D721Med (cell line): ENCODE results near the gene SCYGR4.

ENCODE experiments used
- DNase-seq: peaks from one replicate; pipeline ENCODE4 v3.0.0; 2011; ENCODE audit warnings: low spot score; ENCODE audit not compliant: insufficient read length
- FAIRE-seq: peaks from 2 replicates; lab custom pipeline; 2011; peaks lifted over from hg19 to GRCh38; lab: Jason Lieb, UNC
- CTCF ChIP-seq: IDR thresholded peaks from 2 replicates; pipeline ENCODE4 v1.5.1; 2012; ENCODE audit warnings: mild to moderate bottlenecking, control low read depth; ENCODE audit not compliant: insufficient read depth; ENCODE audit errors: missing control alignments

The SCYGR4 gene

DNA sequence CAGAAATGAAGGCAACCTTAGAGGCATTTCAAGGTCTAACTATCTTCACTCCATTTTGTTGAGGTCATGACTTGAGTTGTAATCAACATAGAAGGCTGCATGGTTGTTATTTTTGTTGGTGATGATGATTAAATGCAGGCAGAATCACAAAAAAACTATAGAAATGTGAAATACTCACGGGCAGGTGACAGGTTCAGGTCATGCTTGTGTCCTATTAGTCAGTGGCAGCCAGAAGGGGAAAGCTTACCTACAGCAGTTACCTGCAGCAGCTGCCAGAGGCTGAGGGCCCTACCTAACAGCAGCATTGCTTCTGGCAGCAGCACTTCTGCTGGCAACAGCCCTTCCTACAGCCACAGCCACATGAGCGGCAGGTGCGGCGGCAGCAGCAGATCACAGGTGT, 3.1 kb upstream of the SCYGR4 start:
- no peak for DNase-seq
- TF ChIP-seq CTCF: no peak
- FAIRE-seq: no peak

- FAIRE-seq (no peak), DNase-seq (no peak)
- no peak for TF ChIP-seq CTCF
Measured at GRCh38 chr2:227614740-227615139, 2.6 kb upstream of the SCYGR4 start, which contains the start of gene SCYGR3. TSS of gene SCYGR3 (minus strand) at chr2:227614840. CDS start at chr2:227614840, 0 bp downstream.

GRCh38 chr2:227615181-227615580, 2.1 kb upstream of the SCYGR4 start:
- DNase-seq (no peak), FAIRE-seq (no peak)
- no peak for TF ChIP-seq CTCF

- DNase-seq: no peak
- no peak for TF ChIP-seq CTCF
- no peak for FAIRE-seq
Measured at GRCh38 chr2:227615906-227616305, 1.4 kb upstream of the SCYGR4 start.

DNA sequence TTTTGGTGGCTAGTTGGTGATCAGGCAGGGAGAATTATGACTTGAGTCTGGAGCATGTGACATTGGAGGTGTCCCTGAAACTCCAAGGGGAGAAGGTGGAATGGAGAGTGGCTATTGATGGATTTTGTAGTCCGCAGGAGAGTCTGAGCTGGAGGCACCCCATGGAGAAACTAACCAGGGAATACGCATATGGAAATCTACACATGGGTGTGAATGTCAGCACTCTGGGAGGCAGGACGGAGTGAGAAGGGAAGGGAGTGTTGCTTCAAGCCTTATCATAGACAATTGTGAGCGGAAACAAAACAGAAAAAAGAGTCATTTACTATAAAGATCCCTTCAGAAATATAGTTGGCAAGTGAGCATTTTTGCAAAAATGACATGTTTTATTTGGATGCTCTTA, 667 bp upstream of the SCYGR4 start:
- FAIRE-seq (no peak), DNase-seq (no peak)
- TF ChIP-seq CTCF: no peak

DNA sequence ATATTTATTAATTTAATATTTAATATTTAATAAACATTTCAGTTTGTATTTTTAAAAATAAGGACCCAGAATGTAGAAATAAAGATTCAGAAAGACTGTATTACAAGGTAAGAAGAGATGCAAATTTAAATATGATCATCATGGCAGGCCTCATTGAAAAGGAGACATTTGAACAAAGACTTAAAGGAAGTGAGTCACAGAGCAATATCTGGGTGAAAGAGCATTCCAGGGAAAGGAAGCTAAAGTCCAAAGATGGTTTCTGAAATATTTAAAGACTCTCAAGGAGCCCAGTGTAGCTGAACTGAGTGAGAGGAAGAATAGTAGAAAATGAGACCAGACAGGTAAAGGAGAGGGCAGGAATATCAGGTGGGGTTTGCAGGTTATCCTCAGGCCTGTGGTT, 5.9 kb downstream of the SCYGR4 start:
- no peak for TF ChIP-seq CTCF
- DNase-seq: no peak
- FAIRE-seq: no peak

DNA sequence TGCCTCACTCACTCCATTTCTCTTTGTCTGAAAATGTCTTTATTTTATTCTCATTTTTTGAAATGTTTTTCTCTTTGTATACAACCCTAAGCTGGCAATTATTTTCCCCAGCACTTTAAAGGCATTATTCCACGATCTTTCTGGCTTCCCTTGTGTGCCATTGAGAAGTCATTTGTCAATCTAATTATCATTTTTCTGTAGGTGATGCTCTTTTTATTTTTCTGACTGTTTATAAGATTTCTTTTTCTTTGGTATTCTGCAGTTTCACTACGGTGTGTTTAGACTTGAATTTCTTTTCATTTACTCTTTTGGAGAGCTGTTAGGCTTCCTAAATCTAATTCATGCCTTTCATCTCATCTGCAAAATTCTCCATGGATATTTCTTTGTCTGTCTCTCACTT, 8.1 kb downstream of the SCYGR4 start:
- no peak for FAIRE-seq
- DNase-seq: no peak
- no peak for TF ChIP-seq CTCF
